GM12878 (cell line): ENCODE data around the gene FGD4. TPM values are rescaled to one million over a fixed set of nuclear protein-coding genes. Genes with fewer than 3 reads are reported as not detected.

Experiments used
- ATAC-seq: fragments of 200-7000 bp; cut with Tn5 transposase; 3 replicates; pipeline ENCODE4 v1.9.1; 2020; ENCODE audit warnings: mild to moderate bottlenecking, moderate library complexity
- BruUV-seq: library from RNA; stranded (reverse); fragments of 400-500 nt; replicated peaks from 2 replicates; lab custom pipeline; 2021; lab: Mats Ljungman, UMichigan
- CTCF ChIA-PET: fragments of 300-600 bp; sonication (Branson Sonifier 250); formaldehyde crosslinking; extraction: SDS; loops from one replicate; lab custom pipeline; 2021; ENCODE audit warnings: inconsistent platforms; lab: Yijun Ruan, JAX
- POLR2A ChIA-PET: fragments of 350-600 bp; formaldehyde crosslinking; extraction: SDS; loops from one replicate; lab custom pipeline; 2021; ENCODE audit warnings: inconsistent platforms; lab: Charles Lee
- RAD21 ChIA-PET: fragments of 300-600 bp; sonication (Branson Sonifier 250); formaldehyde crosslinking; loops from one replicate; lab custom pipeline; 2023; ENCODE audit warnings: antibody characterized with exemption; ENCODE audit not compliant: unreplicated experiment; lab: Charles Lee
- SMC1A ChIA-PET: fragments of 300-600 bp; sonication (Branson Sonifier 250); formaldehyde crosslinking; loops from one replicate; lab custom pipeline; 2023; ENCODE audit not compliant: unreplicated experiment, uncharacterized antibody; lab: Charles Lee
- DNase-seq: peaks from one replicate; pipeline ENCODE4 v3.0.0-alpha.2; 2011; ENCODE audit warnings: low read depth, low spot score
- FAIRE-seq: peaks from 3 replicates; lab custom pipeline; 2011; peaks lifted over from hg19 to GRCh38; lab: Jason Lieb, UNC
- H2AFZ ChIP-seq: 2 replicates; pipeline ENCODE4 v1.6.0; 2011; ENCODE audit warnings: low read depth, low read length, control low read depth; ENCODE audit not compliant: control insufficient read depth
- H3K27ac ChIP-seq: 2 replicates; pipeline ENCODE4 v1.5.1; 2011; ENCODE audit warnings: control low read depth; ENCODE audit not compliant: control insufficient read depth, insufficient read depth
- H3K27me3 ChIP-seq, 2 experiments: replicated peaks in 1 of 2; 2 replicates each; pipeline versions ENCODE4 v1.6.0 to v1.6.1; 2011; ENCODE audit warnings: low read length in 1 of 2; ENCODE audit not compliant: control insufficient read depth in 2 of 2, insufficient read depth in 2 of 2
- H3K36me3 ChIP-seq, 2 experiments: 2 replicates each; pipeline ENCODE4 v1.5.1; 2011; ENCODE audit warnings: low read length in 1 of 2; ENCODE audit not compliant: control insufficient read depth in 2 of 2, insufficient read depth in 2 of 2
- H3K4me1 ChIP-seq: 2 replicates; pipeline ENCODE4 v1.6.1; 2011; ENCODE audit warnings: mild to moderate bottlenecking, low read length, moderate library complexity, mixed read lengths; ENCODE audit not compliant: control insufficient read depth, insufficient read depth
- H3K4me2 ChIP-seq: 2 replicates; pipeline ENCODE4 v1.6.0; 2011; ENCODE audit warnings: control low read depth; ENCODE audit not compliant: control insufficient read depth, insufficient read depth
- H3K4me3 ChIP-seq: fragments of 200-600 bp; sonication (generic); 2 replicates; pipeline ENCODE4 v1.5.1; 2016
- H3K79me2 ChIP-seq: 2 replicates; pipeline ENCODE4 v1.6.0; 2011; ENCODE audit warnings: low read length; ENCODE audit not compliant: control insufficient read depth, insufficient read depth
- H3K9ac ChIP-seq: 2 replicates; pipeline ENCODE4 v1.8.0; 2011; ENCODE audit warnings: low read length, control low read depth, mixed read lengths; ENCODE audit not compliant: control insufficient read depth, insufficient read depth
- H3K9me3 ChIP-seq: replicated peaks from 3 replicates; pipeline ENCODE4 v1.5.1; 2011; ENCODE audit warnings: mild to moderate bottlenecking, low read length; ENCODE audit not compliant: control insufficient read depth, insufficient read depth
- H4K20me1 ChIP-seq: 2 replicates; pipeline ENCODE4 v1.6.0; 2011; ENCODE audit not compliant: control insufficient read depth, insufficient read depth
- BCL11A ChIP-seq: IDR thresholded peaks from 2 replicates; pipeline ENCODE4 v1.6.1; 2011; ENCODE audit warnings: low read depth, low read length
- BRCA1 ChIP-seq: IDR thresholded peaks from 2 replicates; pipeline ENCODE4 v1.6.1; 2011; ENCODE audit warnings: low read depth, low read length, improper control_type of control experiment
- CHD1 ChIP-seq: IDR thresholded peaks from 2 replicates; pipeline ENCODE4 v1.6.1; 2012; ENCODE audit warnings: low read depth, low read length, improper control_type of control experiment
- DPF2 ChIP-seq: fragments of 450-650 bp; IDR thresholded peaks from 2 replicates; pipeline ENCODE4 v1.6.1; 2017; ENCODE audit warnings: mild to moderate bottlenecking
- EGR1 ChIP-seq, 2 experiments: IDR thresholded peaks; 1 replicate in 1 of 2; 2 replicates in 1 of 2; pipeline ENCODE4 v1.6.1; 2011 to 2012; ENCODE audit warnings: low read depth in 2 of 2, low read length in 2 of 2, borderline replicate concordance in 1 of 2, mild to moderate bottlenecking in 1 of 2, moderate library complexity in 1 of 2
- IRF4 ChIP-seq: IDR thresholded peaks from 2 replicates; pipeline ENCODE4 v1.6.1; 2011; ENCODE audit warnings: low read depth, low read length
- MEF2B ChIP-seq: fragments of 450-650 bp; IDR thresholded peaks from 2 replicates; pipeline ENCODE4 v1.6.1; 2018; ENCODE audit warnings: mild to moderate bottlenecking, moderate library complexity; ENCODE audit not compliant: partially characterized antibody, poor library complexity, severe bottlenecking
- MTA2 ChIP-seq: fragments of 450-650 bp; IDR thresholded peaks from 2 replicates; pipeline ENCODE4 v1.6.1; 2016; ENCODE audit warnings: low read depth, mild to moderate bottlenecking, moderate library complexity
- NR2C2 ChIP-seq: IDR thresholded peaks from 2 replicates; pipeline ENCODE4 v1.6.1; 2011; ENCODE audit warnings: borderline replicate concordance, low read depth; ENCODE audit not compliant: control insufficient read depth, insufficient read length
- POLR2AphosphoS2 ChIP-seq: IDR thresholded peaks from 2 replicates; pipeline ENCODE4 v1.6.1; 2011; ENCODE audit warnings: low read depth, mild to moderate bottlenecking, low read length, improper control_type of control experiment, moderate library complexity
- POU2F2 ChIP-seq: IDR thresholded peaks from 3 replicates; pipeline ENCODE4 v1.6.1; 2011; ENCODE audit warnings: low read depth, mild to moderate bottlenecking, low read length, borderline replicate concordance
- RCOR1 ChIP-seq: conservative IDR thresholded peaks from 2 replicates; pipeline ENCODE4 v1.6.1; 2012; ENCODE audit warnings: low read depth, low read length, improper control_type of control experiment
- RFX5 ChIP-seq: IDR thresholded peaks from 2 replicates; pipeline ENCODE4 v1.6.1; 2011; ENCODE audit warnings: low read depth, low read length, improper control_type of control experiment
- WGBS: methylation state at CpG from one replicate; pipeline ENCODE4 v1.1.6; 2016; ENCODE audit warnings: low lambda C conversion rate; ENCODE audit not compliant: insufficient replicate concordance, insufficient coverage; ENCODE audit errors: missing lambda C conversion rate; 5-methylcytosine and 5-hydroxymethylcytosine counted together
- in situ Hi-C: fragments of 300-500 bp; cut with MboI; formaldehyde crosslinking; loops from 9 replicates; pipeline ENCODE4 v1.14.3; 2018; ENCODE audit warnings: mixed read lengths
- intact Hi-C: fragments of 100-400 bp; cut with micrococcal nuclease; formaldehyde crosslinking; loops from one replicate; pipeline ENCODE4 v1.14.2; 2022; ENCODE audit not compliant: unreplicated experiment
- polyA plus RNA-seq, 11 experiments: library from polyadenylated mRNA; depleted of rRNA in 4 of 11; unstranded in 6 of 11; stranded (reverse) in 5 of 11; fragments of >200 nt; fragmentation: Nextera tagmentation in 4 of 11; fragmentation: Illumina TruSeq in 1 of 11; extraction: Ambion mirVana in 4 of 11; extraction: Trizol in 1 of 11; gene quantifications; 1 replicate in 1 of 11; 2 replicates in 10 of 11; pipeline versions ENCODE4 v1.2.1 to v1.2.3, GENCODE V29; 2011 to 2016; ENCODE audit warnings: inconsistent platforms in 2 of 11, missing spikeins in 2 of 11, low read depth in 1 of 11
- total RNA-seq, 4 experiments: library from RNA; depleted of rRNA in 3 of 4; stranded (reverse); fragments of >200 nt in 3 of 4; fragmentation: Illumina TruSeq in 1 of 4; extraction: Trizol in 1 of 4; gene quantifications; 2 replicates each; pipeline versions ENCODE4 v1.2.1 to v1.2.3, GENCODE V29; 2013 to 2021
- TF ChIP-seq, protein P1 (sequence below): fragments of 450-650 bp; IDR thresholded peaks from 2 replicates; pipeline ENCODE4 v1.6.1; 2017; ENCODE audit warnings: borderline replicate concordance

The FGD4 gene
- total and polyA plus RNA-seq, 10 of the 15 experiments (the other 5 are each of a cell fraction or from before 2014, with no cell fraction given), result 0.01 to 0.18 (median 0.08) TPM; not detected in 3

DNA sequence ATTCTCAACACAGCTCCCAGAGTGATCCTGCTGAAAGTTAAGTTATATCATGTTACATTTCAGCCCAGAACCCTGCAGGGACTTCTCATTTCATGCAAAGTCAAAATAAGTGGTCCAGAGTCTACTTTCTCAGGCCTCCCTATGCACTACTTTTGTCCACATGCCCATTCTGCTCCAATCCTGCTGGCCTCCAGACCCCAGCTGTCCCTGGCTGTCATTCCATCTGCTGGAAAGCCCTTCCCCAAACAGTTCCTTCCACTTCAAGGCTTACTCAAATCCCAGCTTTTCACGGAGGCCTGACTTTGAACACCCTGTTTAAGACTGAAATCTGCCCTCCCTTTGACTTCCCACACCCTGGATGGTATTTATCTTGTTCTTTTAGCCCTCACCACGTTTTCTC lies 169.9 kb downstream of the FGD4 start:
- no peak overlapping the region for H3K4me2 ChIP-seq
- no peak for TF ChIP-seq BRCA1
- TF ChIP-seq, protein P1, sequence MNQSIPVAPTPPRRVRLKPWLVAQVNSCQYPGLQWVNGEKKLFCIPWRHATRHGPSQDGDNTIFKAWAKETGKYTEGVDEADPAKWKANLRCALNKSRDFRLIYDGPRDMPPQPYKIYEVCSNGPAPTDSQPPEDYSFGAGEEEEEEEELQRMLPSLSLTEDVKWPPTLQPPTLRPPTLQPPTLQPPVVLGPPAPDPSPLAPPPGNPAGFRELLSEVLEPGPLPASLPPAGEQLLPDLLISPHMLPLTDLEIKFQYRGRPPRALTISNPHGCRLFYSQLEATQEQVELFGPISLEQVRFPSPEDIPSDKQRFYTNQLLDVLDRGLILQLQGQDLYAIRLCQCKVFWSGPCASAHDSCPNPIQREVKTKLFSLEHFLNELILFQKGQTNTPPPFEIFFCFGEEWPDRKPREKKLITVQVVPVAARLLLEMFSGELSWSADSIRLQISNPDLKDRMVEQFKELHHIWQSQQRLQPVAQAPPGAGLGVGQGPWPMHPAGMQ, result no peak
- TF ChIP-seq BCL11A, result no peak
- TF ChIP-seq IRF4, result no peak
- no peak for TF ChIP-seq NR2C2
- TF ChIP-seq, all 136 proteins: peak for 0
- in situ Hi-C loops (no loop called here), intact Hi-C loops (no loop called here)
- no TSS peak for BruUV-seq
- no peaks in the 10 kb centered on the region for H3K79me2 ChIP-seq
- H3K9ac ChIP-seq, result no peak overlapping the region
- WGBS, result 39% methylated on average over 2 of the region's 2 CpGs
- no peaks in the 10 kb centered on the region; a peak in 2 of 4 replicates for H3K27me3 ChIP-seq
- ChIA-PET POLR2A (interaction anchor here (1.3 kb wide), 1 partner anchor 12 kb away, joined by 3 read pairs; no protein-coding TSS in a partner anchor), CTCF (interaction anchor here (0.7 kb wide), 1 partner anchor 73 kb away, joined by 4 read pairs; no protein-coding TSS in a partner anchor), RAD21 (no interaction called here), SMC1A (interaction anchor here (1.0 kb wide), 1 partner anchor 47 kb away, joined by 4 read pairs; no protein-coding TSS in a partner anchor)
- H3K36me3 ChIP-seq, result no peaks in the 10 kb centered on the region
- no peak for FAIRE-seq
- DNase-seq, result no peak
- no peaks in the 10 kb centered on the region for H3K9me3 ChIP-seq
- no peaks in the 10 kb centered on the region for H3K4me1 ChIP-seq
- ATAC-seq, result no peak
- no peaks in the 10 kb centered on the region for H4K20me1 ChIP-seq
- H3K4me3 ChIP-seq, result no peak overlapping the region
- no peak overlapping the region for H3K27ac ChIP-seq
- no peak overlapping the region for H2AFZ ChIP-seq

DNA sequence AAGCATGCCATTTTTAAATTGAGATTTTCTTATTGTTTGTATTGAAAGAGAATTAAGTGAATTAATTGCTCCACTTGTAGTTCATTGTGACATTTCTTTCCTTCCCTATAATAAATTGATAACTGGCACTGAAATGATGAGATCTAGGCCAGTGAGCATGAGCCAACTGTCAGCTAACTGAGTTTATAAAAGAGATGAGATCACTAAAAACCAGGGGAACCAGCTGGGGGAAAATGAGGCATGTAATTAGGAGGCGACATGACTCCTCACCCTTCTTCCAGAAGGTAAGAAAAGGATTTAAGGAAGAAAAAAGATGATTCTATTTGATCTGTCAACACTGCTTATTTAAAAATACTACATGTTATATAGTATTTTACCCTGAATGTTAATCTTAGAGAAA lies 175.2 kb downstream of the FGD4 start:
- no peaks in the 10 kb centered on the region; the same call in 2 of the 3 replicates for H3K9me3 ChIP-seq
- H3K4me1 ChIP-seq, result no peaks in the 10 kb centered on the region
- WGBS, result 0% methylated on average over 1 of the region's 1 CpG
- no peak overlapping the region for H3K9ac ChIP-seq
- DNase-seq (no peak), ATAC-seq (no peak), FAIRE-seq (no peak)
- ChIA-PET CTCF (no interaction called here), RAD21 (no interaction called here), SMC1A (no interaction called here), POLR2A (no interaction called here)
- H3K4me2 ChIP-seq, result no peak overlapping the region
- H3K36me3 ChIP-seq, result no peaks in the 10 kb centered on the region
- H3K27ac ChIP-seq, result no peak overlapping the region
- peaks cover 0 to 1% of the 10 kb centered on the region in 2 experiments; a peak in 2 of 4 replicates for H3K27me3 ChIP-seq
- intact Hi-C loops (no loop called here), in situ Hi-C loops (no loop called here)
- H2AFZ ChIP-seq, result no peak overlapping the region
- no peaks in the 10 kb centered on the region for H3K79me2 ChIP-seq
- no peaks in the 10 kb centered on the region for H4K20me1 ChIP-seq
- no TSS peak for BruUV-seq
- H3K4me3 ChIP-seq, result no peak overlapping the region
- no peak for TF ChIP-seq MEF2B
- no peak for TF ChIP-seq POU2F2
- no peak for TF ChIP-seq RCOR1
- no peak for TF ChIP-seq CHD1
- TF ChIP-seq, protein P1, result no peak
- no peak for TF ChIP-seq RFX5
- no peak for TF ChIP-seq DPF2
- TF ChIP-seq POLR2AphosphoS2, result no peak
- no peak for TF ChIP-seq EGR1 (IDR thresholded peaks at IDR 0.05; ENCODE audit: borderline replicate concordance in 1 of 2, low read depth in 2 of 2, low read length in 2 of 2)
- no peak for TF ChIP-seq MTA2
- TF ChIP-seq IRF4, result no peak
